EL (cell line): Measurements from ENCODE around the gene CRTC1.
"Not testable (repeated sequence)": the region's sequence is repeated elsewhere in the genome, so short reads cannot be mapped to it uniquely, and the experiment has no call there.

Experiments
- DNase-seq: peaks from one replicate; pipeline ENCODE4 v3.0.0-alpha.2; 2016

The CRTC1 gene

GRCh38 chr19:18809149-18809868 lies 125.8 kb downstream of the CRTC1 start:
- peak; percentile 78 for DNase-seq

GRCh38 chr19:18811638-18812037 lies 128.2 kb downstream of the CRTC1 start:
- not testable (repeated sequence) for DNase-seq

DNA sequence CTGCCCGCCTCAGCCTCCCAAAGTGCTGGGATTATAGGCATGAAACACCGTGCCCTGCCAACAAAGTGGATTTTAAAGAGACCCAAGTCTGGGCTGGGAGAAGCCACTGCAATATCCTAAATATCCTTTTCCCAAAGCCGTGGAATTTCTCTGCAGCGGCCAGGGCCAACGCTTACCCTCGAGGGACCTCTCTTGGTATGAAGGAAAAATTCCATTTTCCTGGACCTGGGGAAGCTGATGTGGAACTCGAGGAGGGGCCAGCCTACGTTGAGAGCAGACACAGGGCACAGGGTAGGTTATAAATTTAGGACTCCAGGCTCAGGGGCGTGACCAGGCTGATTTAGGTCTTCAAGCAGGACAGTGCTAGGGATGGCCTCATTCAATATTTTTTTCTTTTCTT lies 130.6 kb downstream of the CRTC1 start:
- no peak for DNase-seq

- no peak for DNase-seq
Observed at GRCh38 chr19:18815673-18816072, 132.2 kb downstream of the CRTC1 start.

DNA sequence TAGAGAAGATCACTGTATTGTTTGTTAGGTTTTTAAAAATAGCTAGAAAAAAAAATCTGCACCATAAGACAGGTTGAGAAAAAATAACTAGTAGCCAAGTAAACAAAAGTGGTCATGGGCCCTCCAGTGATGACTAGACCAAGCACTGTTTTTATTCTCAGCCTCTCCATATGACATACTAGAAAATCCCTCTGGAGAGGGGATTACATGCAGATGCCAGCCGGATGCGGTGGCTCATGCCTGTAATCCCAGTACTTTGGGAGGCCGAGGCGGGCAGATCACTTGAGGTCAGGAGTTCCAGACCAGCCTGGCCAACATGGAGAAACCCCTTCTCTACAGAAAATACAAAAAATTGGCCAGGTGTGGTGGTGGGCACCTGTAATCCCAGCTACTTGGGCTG lies 133.2 kb downstream of the CRTC1 start:
- DNase-seq = not testable (repeated sequence)

DNA sequence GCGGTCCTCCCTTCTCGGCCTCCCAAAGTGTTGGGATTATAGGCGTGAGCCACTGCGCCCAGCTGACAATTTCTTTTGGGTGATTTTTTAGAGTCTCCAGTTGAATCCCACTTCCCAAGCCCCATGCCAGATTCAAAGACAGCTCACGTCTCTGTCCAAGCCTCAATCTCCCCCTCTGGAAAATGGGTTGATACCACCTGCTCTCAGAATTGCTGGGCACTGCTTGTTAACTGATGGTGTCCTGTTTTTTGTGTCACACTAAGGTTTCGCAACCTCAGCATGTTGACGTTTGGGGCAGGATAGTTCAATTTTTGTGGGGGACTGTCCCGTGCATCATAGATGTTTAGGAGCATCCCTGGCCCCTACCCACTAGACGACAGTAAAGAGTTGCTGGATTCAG lies 134.1 kb downstream of the CRTC1 start:
- no peak for DNase-seq

GRCh38 chr19:18828786-18829185 lies 145.3 kb downstream of the CRTC1 start:
- DNase-seq = no peak

- no peak for DNase-seq
Observed at GRCh38 chr19:18830488-18830887, 147.0 kb downstream of the CRTC1 start.

DNA sequence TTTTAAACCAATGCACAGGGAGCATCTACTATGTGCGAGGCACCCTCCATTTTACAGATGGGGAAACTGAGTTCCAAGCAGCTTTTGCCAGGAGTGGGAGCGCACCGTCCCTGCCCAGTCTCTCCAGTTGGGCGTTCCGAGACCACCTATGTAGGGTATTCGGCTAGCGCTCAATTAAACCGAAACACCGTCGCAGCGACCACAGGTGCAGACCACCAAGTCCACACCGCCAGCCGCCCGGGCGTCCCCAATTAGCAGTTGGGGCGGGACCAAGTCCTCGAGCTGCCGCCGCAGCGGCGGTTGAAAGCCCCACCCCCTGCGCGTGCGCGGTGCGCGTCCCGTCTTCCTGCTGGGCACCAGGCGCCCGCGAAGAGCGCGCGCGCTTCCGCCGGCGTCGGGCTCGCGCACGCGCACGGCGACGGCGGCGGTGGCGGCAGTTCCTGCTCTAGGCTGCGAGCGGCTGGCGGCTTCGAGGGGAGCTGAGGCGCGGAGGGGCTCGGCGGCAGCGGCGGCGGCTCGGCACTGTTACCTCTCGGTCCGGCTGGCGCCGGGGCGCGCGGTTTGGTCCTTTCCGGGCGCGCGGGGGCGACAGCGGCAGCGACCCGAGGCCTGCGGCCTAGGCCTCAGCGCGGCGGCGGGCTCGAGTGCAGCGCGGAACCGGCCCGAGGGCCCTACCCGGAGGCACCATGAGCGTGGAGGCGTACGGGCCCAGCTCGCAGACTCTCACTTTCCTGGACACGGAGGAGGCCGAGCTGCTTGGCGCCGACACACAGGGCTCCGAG lies 148.2 kb downstream of the CRTC1 start, which contains the start of gene UPF1:
Gene UPF1 (plus strand): TSS at position 436 of the 782 bp plus-strand sequence. CDS start 251 bp downstream, at position 687.
- peak; percentile 91 for DNase-seq
